GM12891 (cell line): ENCODE results near the gene TACR2.

Experiments
- PAX5 ChIP-seq: IDR thresholded peaks from 2 replicates; pipeline ENCODE4 v1.6.1; 2011; ENCODE audit warnings: low read length, moderate library complexity, mild to moderate bottlenecking; ENCODE audit not compliant: insufficient read depth, severe bottlenecking
- POLR2A ChIP-seq: IDR thresholded peaks from 2 replicates; pipeline ENCODE4 v1.6.1; 2011; ENCODE audit warnings: low read depth, low read length, control low read depth
- POLR2AphosphoS5 ChIP-seq: IDR thresholded peaks from 2 replicates; pipeline ENCODE4 v1.6.1; 2011; ENCODE audit warnings: low read depth, low read length, control low read depth
- SPI1 ChIP-seq: IDR thresholded peaks from 2 replicates; pipeline ENCODE4 v1.6.1; 2011; ENCODE audit warnings: low read depth, low read length, control low read depth
- TAF1 ChIP-seq: IDR thresholded peaks from 2 replicates; pipeline ENCODE4 v1.6.1; 2011; ENCODE audit warnings: low read depth, low read length, control low read depth

DNA sequence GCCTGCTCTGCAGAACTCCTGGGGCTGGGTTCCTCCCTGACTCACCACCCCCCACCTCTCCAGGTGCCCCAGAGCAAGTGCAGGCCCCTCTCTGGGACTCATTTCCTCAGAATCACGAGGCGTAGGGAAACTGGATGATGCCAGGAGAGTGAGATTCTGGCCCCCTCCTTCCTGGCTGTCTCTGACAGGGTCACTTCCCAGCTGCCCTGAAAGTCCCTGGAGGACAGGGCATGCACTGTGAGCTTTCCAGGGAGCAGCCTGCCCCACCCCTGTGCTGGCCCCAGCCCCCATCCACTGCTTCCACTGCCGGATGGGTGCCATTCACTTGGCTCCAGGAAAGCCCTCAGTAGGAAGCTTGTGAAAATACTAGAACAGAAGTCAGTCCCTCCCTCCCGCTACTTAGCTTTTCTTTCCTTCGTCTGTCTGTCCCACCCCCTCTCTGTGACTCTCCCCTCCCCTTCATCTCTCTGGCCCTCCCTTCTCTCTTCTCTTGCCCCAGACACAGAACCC lies 10.4 kb downstream of the TACR2 start:
- TF ChIP-seq TAF1, result no peak
- TF ChIP-seq POLR2A, result no peak
- TF ChIP-seq PAX5, result no peak
- no peak for TF ChIP-seq POLR2AphosphoS5
- no peak for TF ChIP-seq SPI1
